Liver (tissue), 9 donors: ENCODE results near the gene EPHA6. TPM values are rescaled to one million over a fixed set of nuclear protein-coding genes. Genes with fewer than 3 reads are reported as not detected.
"Not testable (repeated sequence)": the region's sequence is repeated elsewhere in the genome, so short reads cannot be mapped to it uniquely, and the experiment has no call there.

Experiments used
- DNase-seq: peaks from one replicate; pipeline ENCODE4 v3.0.0-alpha.2; 2017; ENCODE audit warnings: low spot score
- H3K27ac ChIP-seq, 2 donors: one replicate each; pipeline ENCODE4 v1.7.0; 2013; ENCODE audit warnings: inconsistent platforms in 2 of 2, low read length in 2 of 2, control low read depth in 1 of 2, low read depth in 1 of 2, mild to moderate bottlenecking in 1 of 2
- H3K27me3 ChIP-seq, 4 donors: one replicate each; pipeline versions ENCODE4 v1.6.1 to v1.7.0; 2013; ENCODE audit warnings: low read length in 3 of 4, inconsistent platforms in 1 of 4, mild to moderate bottlenecking in 1 of 4, moderate library complexity in 1 of 4; ENCODE audit not compliant: control insufficient read depth in 4 of 4, insufficient read depth in 4 of 4
- H3K36me3 ChIP-seq, 4 donors: one replicate each; pipeline versions ENCODE4 v1.6.1 to v1.7.0; 2013; ENCODE audit warnings: low read length in 3 of 4, mild to moderate bottlenecking in 3 of 4, low read depth in 1 of 4, moderate library complexity in 1 of 4; ENCODE audit not compliant: control insufficient read depth in 4 of 4, insufficient read depth in 3 of 4
- H3K4me1 ChIP-seq, 4 donors: one replicate each; pipeline versions ENCODE4 v1.6.1 to v1.7.0; 2013; ENCODE audit warnings: low read length in 3 of 4, mild to moderate bottlenecking in 3 of 4, moderate library complexity in 1 of 4; ENCODE audit not compliant: control insufficient read depth in 4 of 4, insufficient read depth in 4 of 4
- H3K4me3 ChIP-seq, 3 donors: one replicate each; pipeline versions ENCODE4 v1.6.1 to v1.7.0; 2013; ENCODE audit warnings: low read length in 3 of 3, control low read depth in 1 of 3, low read depth in 1 of 3, mild to moderate bottlenecking in 1 of 3
- H3K9ac ChIP-seq, 2 donors: one replicate each; pipeline ENCODE4 v1.7.0; 2013; ENCODE audit warnings: low read length in 2 of 2, mild to moderate bottlenecking in 2 of 2, moderate library complexity in 2 of 2, control low read depth in 1 of 2, low read depth in 1 of 2
- H3K9me3 ChIP-seq, 4 donors: one replicate each; pipeline versions ENCODE4 v1.6.1 to v1.7.0; 2013; ENCODE audit warnings: low read length in 3 of 4; ENCODE audit not compliant: control insufficient read depth in 4 of 4
- EGR1 ChIP-seq, 2 donors: IDR thresholded peaks; 2 replicates each; pipeline ENCODE4 v1.6.1; 2016 to 2018; ENCODE audit warnings: antibody characterized with exemption in 2 of 2, low read depth in 2 of 2
- FOXA1 ChIP-seq: IDR thresholded peaks from 2 replicates; pipeline ENCODE4 v1.6.1; 2016; ENCODE audit warnings: antibody characterized with exemption
- GABPA ChIP-seq, 2 donors: IDR thresholded peaks in 1 of 2; conservative IDR thresholded peaks in 1 of 2; 2 replicates each; pipeline ENCODE4 v1.6.1; 2016; ENCODE audit warnings: antibody characterized with exemption in 2 of 2, mild to moderate bottlenecking in 1 of 2, moderate library complexity in 1 of 2
- HNF4G ChIP-seq: IDR thresholded peaks from 2 replicates; pipeline ENCODE4 v1.6.1; 2016; ENCODE audit warnings: antibody characterized with exemption
- JUND ChIP-seq, 2 donors: IDR thresholded peaks; 2 replicates each; pipeline ENCODE4 v1.6.1; 2016; ENCODE audit warnings: antibody characterized with exemption in 2 of 2
- NR2F2 ChIP-seq: IDR thresholded peaks from 2 replicates; pipeline ENCODE4 v1.6.1; 2016; ENCODE audit warnings: antibody characterized with exemption
- RAD21 ChIP-seq, 2 donors: IDR thresholded peaks; 2 replicates each; pipeline ENCODE4 v1.6.1; 2016; ENCODE audit warnings: antibody characterized with exemption in 2 of 2, mild to moderate bottlenecking in 2 of 2
- RXRA ChIP-seq, 2 donors: IDR thresholded peaks; 2 replicates each; pipeline ENCODE4 v1.6.1; 2017 to 2018; ENCODE audit warnings: antibody characterized with exemption in 2 of 2, mild to moderate bottlenecking in 1 of 2
- SP1 ChIP-seq: IDR thresholded peaks from 2 replicates; pipeline ENCODE4 v1.6.1; 2018; ENCODE audit warnings: antibody characterized with exemption, mild to moderate bottlenecking
- YY1 ChIP-seq: IDR thresholded peaks from 2 replicates; pipeline ENCODE4 v1.6.1; 2016; ENCODE audit warnings: antibody characterized with exemption, mild to moderate bottlenecking
- WGBS: extraction: QIAGEN DNeasy Blood & Tissue Kit; methylation state at CpG from one replicate; pipeline ENCODE4 v1.1.7; 2013; 5-methylcytosine and 5-hydroxymethylcytosine counted together
- polyA plus RNA-seq, 2 donors: library from polyadenylated mRNA; stranded (reverse) in 1 of 2; unstranded in 1 of 2; fragments of 200-250 nt in 1 of 2; fragments of >200 nt in 1 of 2; fragmentation: Nextera tagmentation in 1 of 2; extraction: Ambion mirVana in 1 of 2; gene quantifications; one replicate each; pipeline versions ENCODE4 v1.2.1 to v1.2.3, GENCODE V29; 2013 to 2015
- total RNA-seq, 2 donors: library from RNA; depleted of rRNA; stranded (reverse); fragments of >200 nt; gene quantifications; one replicate each; pipeline ENCODE4 v1.2.3, GENCODE V29; 2014
- TF ChIP-seq, protein P1 (sequence below): fragments of 150-350 bp; IDR thresholded peaks from 2 replicates; pipeline ENCODE4 v1.5.1; 2017; ENCODE audit warnings: improper control_type of control experiment, low read depth, low read length; ENCODE audit not compliant: missing input control
- TF ChIP-seq, protein P2 (sequence below): IDR thresholded peaks from 2 replicates; pipeline ENCODE4 v1.6.1; 2016; ENCODE audit warnings: antibody characterized with exemption
- TF ChIP-seq, protein P3 (sequence below): IDR thresholded peaks from 2 replicates; pipeline ENCODE4 v1.6.1; 2016; ENCODE audit warnings: antibody characterized with exemption, mild to moderate bottlenecking
- TF ChIP-seq, protein P4 (sequence below): IDR thresholded peaks from 2 replicates; pipeline ENCODE4 v1.6.1; 2016; ENCODE audit warnings: antibody characterized with exemption
- TF ChIP-seq, protein P5 (sequence below): IDR thresholded peaks from 2 replicates; pipeline ENCODE4 v1.6.1; 2016; ENCODE audit warnings: antibody characterized with exemption
- donor health status: healthy.
- donor health status: healthy.
- donor health status: healthy.
- donor health status: healthy.
- donor health status: healthy.

Gene EPHA6
- total and polyA plus RNA-seq, 4 donors, result 0.05 to 0.17 (median 0.05) TPM; not detected in 1

DNA sequence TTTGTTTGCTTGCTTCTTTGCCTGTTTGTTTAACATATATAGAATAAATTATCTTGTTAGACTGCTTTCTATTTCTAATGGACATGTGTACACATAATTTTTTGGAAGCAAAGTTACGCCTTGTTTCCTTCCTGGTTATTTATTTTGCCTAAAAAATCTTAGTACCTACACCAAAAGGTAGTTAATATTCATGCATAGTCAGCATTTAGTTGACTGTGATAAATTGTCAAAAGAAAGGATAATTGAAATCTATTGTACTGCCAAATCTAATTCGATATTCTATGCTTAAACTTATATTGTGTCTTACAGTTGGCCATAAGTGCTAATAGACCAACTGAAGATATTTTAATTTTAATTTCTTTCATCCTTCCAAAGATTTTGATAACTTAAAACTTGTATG is 716.3 kb downstream of the EPHA6 start:
- WGBS, result 68% methylated on average over 2 of the region's 2 CpGs

DNA sequence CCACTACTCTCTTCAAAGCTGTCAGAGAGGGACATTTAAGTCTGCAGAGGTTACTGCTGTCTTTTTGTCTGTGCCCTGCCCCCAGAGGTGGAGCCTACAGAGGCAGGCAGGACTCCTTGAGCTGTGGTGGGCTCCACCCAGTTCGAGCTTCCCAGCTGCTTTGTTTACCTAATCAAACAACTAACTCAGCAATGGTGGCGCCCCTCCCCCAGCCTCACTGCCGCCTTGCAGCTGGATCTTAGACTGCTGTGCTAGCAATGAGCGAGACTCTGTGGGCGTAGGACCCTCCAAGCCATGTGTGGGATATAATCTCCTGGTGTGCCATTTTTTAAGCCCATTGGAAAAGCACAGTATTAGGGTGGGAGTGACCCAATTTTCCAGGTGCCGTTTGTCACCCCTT is 733.2 kb downstream of the EPHA6 start:
- not testable (repeated sequence) for H3K4me1 ChIP-seq, DNase-seq, H3K36me3 ChIP-seq, H3K27ac ChIP-seq, H3K9ac ChIP-seq, H3K27me3 ChIP-seq, H3K4me3 ChIP-seq, H3K9me3 ChIP-seq
- 75% methylated on average over 6 of the region's 6 CpGs for WGBS

More for the DNA sequence above, 716.3 kb downstream of the EPHA6 start:
- Histone ChIP-seq H3K9ac (no peak overlapping the region), H3K9me3 (no peaks in the 10 kb centered on the region), H3K27me3 (no peaks in the 10 kb centered on the region), H3K4me1 (no peaks in the 10 kb centered on the region), H3K27ac (no peak overlapping the region), H3K36me3 (no peaks in the 10 kb centered on the region), H3K4me3 (no peak overlapping the region)
- DNase-seq, result no peak
- no peak for TF ChIP-seq NR2F2
- TF ChIP-seq JUND (IDR thresholded peaks at IDR 0.05), result no peak
- TF ChIP-seq, protein P1, sequence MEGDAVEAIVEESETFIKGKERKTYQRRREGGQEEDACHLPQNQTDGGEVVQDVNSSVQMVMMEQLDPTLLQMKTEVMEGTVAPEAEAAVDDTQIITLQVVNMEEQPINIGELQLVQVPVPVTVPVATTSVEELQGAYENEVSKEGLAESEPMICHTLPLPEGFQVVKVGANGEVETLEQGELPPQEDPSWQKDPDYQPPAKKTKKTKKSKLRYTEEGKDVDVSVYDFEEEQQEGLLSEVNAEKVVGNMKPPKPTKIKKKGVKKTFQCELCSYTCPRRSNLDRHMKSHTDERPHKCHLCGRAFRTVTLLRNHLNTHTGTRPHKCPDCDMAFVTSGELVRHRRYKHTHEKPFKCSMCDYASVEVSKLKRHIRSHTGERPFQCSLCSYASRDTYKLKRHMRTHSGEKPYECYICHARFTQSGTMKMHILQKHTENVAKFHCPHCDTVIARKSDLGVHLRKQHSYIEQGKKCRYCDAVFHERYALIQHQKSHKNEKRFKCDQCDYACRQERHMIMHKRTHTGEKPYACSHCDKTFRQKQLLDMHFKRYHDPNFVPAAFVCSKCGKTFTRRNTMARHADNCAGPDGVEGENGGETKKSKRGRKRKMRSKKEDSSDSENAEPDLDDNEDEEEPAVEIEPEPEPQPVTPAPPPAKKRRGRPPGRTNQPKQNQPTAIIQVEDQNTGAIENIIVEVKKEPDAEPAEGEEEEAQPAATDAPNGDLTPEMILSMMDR, result no peak
- no peak for TF ChIP-seq YY1
- TF ChIP-seq, protein P2, sequence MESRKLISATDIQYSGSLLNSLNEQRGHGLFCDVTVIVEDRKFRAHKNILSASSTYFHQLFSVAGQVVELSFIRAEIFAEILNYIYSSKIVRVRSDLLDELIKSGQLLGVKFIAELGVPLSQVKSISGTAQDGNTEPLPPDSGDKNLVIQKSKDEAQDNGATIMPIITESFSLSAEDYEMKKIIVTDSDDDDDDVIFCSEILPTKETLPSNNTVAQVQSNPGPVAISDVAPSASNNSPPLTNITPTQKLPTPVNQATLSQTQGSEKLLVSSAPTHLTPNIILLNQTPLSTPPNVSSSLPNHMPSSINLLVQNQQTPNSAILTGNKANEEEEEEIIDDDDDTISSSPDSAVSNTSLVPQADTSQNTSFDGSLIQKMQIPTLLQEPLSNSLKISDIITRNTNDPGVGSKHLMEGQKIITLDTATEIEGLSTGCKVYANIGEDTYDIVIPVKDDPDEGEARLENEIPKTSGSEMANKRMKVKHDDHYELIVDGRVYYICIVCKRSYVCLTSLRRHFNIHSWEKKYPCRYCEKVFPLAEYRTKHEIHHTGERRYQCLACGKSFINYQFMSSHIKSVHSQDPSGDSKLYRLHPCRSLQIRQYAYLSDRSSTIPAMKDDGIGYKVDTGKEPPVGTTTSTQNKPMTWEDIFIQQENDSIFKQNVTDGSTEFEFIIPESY, result no peak
- TF ChIP-seq SP1, result no peak
- TF ChIP-seq HNF4G, result no peak
- TF ChIP-seq RXRA (IDR thresholded peaks at IDR 0.05), result no peak
- TF ChIP-seq, protein P3, sequence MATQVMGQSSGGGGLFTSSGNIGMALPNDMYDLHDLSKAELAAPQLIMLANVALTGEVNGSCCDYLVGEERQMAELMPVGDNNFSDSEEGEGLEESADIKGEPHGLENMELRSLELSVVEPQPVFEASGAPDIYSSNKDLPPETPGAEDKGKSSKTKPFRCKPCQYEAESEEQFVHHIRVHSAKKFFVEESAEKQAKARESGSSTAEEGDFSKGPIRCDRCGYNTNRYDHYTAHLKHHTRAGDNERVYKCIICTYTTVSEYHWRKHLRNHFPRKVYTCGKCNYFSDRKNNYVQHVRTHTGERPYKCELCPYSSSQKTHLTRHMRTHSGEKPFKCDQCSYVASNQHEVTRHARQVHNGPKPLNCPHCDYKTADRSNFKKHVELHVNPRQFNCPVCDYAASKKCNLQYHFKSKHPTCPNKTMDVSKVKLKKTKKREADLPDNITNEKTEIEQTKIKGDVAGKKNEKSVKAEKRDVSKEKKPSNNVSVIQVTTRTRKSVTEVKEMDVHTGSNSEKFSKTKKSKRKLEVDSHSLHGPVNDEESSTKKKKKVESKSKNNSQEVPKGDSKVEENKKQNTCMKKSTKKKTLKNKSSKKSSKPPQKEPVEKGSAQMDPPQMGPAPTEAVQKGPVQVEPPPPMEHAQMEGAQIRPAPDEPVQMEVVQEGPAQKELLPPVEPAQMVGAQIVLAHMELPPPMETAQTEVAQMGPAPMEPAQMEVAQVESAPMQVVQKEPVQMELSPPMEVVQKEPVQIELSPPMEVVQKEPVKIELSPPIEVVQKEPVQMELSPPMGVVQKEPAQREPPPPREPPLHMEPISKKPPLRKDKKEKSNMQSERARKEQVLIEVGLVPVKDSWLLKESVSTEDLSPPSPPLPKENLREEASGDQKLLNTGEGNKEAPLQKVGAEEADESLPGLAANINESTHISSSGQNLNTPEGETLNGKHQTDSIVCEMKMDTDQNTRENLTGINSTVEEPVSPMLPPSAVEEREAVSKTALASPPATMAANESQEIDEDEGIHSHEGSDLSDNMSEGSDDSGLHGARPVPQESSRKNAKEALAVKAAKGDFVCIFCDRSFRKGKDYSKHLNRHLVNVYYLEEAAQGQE, result no peak
- no peak for TF ChIP-seq RAD21 (IDR thresholded peaks at IDR 0.05)
- TF ChIP-seq, protein P4, sequence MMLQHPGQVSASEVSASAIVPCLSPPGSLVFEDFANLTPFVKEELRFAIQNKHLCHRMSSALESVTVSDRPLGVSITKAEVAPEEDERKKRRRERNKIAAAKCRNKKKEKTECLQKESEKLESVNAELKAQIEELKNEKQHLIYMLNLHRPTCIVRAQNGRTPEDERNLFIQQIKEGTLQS, result no peak
- TF ChIP-seq GABPA (IDR thresholded peaks at IDR 0.05 in 1 of 2, conservative IDR thresholded peaks at IDR 0.05 in 1 of 2), result no peak
- TF ChIP-seq, protein P5, sequence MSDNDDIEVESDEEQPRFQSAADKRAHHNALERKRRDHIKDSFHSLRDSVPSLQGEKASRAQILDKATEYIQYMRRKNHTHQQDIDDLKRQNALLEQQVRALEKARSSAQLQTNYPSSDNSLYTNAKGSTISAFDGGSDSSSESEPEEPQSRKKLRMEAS, result no peak
- no peak for TF ChIP-seq FOXA1
- TF ChIP-seq EGR1 (IDR thresholded peaks at IDR 0.05; ENCODE audit: low read depth in 2 of 2), result no peak
